GM21786 (cell line): ENCODE measurements around the gene FILIP1L.

Experiments
- ATAC-seq: cut with Tn5 transposase; IDR thresholded peaks from one replicate; pipeline ENCODE4 v1.9.1; 2021; ENCODE audit not compliant: unreplicated experiment

Gene FILIP1L

GRCh38 chr3:99981138-99981537 is 133.2 kb downstream of the FILIP1L start:
- no peak for ATAC-seq

- ATAC-seq: no peak
Measured at GRCh38 chr3:99980606-99981005, 133.7 kb downstream of the FILIP1L start.

GRCh38 chr3:99978221-99978620 is 136.1 kb downstream of the FILIP1L start:
- ATAC-seq: no peak

- ATAC-seq: no peak
Measured at GRCh38 chr3:99976584-99976983, 137.7 kb downstream of the FILIP1L start.

- ATAC-seq: no peak
Measured at GRCh38 chr3:99974989-99975388, 139.3 kb downstream of the FILIP1L start.

- ATAC-seq: no peak
Measured at GRCh38 chr3:99972380-99973104, 141.8 kb downstream of the FILIP1L start.

DNA sequence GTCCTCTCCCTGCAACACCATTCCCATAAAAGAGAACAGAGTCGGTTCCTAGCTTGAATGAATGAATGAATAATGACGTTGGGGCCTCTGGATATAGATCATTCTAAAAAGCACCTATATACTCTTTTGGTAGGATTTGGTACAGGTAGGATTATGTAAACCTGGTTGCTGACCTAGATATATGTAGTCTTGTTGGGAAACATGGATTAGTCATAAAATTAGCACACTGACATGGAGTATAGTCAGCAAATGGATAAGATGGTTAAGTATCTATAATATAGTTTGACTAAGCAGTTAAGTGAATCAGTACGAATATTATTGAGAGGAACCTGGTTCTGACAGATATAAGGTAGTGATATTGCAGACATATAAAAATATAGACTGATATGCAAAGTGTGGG is 142.5 kb downstream of the FILIP1L start:
- no peak for ATAC-seq

- ATAC-seq: peak; percentile 93
Measured at GRCh38 chr3:99970198-99970597, 144.1 kb downstream of the FILIP1L start.

- no peak for ATAC-seq
Measured at GRCh38 chr3:99969136-99969535, 145.2 kb downstream of the FILIP1L start.

DNA sequence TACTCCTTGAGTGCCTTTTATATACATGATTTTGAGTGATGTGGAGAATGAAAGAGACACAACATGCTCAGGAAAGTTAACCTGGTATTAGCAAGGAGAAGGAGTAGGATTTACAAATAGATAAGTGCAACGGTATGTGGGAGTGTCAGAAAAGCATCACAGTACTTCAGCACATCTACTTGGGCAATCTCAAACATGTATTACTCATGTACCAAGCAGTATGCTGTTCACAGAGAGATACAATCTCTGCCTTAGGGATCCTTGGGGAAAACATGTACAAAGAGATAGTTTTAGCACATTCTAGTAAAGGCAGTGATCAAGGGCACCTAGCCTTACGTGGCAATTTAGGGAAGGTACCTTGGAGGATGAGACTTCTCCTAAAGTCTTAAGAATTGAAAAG is 146.5 kb downstream of the FILIP1L start:
- ATAC-seq: no peak

DNA sequence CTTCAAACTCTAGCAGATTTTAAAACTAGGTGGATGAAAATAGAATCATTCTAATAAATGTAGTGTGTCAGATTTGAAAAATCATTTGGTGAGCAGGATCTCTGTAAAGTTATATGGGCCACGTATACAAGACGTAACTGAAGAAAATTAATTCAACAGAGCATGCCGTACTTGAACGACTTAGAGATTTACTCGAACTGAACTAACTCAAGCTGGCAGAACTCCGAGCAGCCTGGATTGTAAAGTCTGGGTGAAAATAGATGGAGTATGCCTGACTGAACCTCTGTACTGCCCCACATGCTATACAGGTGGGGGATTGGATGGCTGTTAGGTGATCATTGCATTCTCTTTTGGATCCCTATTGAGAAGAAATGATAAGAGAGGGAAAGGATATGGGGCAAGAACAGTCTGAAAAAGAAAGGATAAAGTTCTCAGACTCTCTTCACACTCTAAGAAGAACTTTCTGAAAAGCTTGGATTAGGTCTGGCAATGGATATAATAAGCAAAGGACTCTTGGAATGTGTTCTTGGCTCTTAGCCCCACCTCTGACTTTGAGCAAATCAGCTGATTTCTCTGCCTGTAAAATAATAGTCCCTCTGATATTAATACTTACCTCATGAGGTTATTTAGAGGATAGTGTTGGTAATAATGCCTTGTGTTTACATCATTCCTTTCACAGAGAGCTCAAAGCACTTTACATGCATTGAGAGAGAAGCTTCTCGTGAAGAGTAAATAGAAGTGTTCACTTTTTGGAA is 147.5 kb downstream of the FILIP1L start:
- no peak for ATAC-seq

DNA sequence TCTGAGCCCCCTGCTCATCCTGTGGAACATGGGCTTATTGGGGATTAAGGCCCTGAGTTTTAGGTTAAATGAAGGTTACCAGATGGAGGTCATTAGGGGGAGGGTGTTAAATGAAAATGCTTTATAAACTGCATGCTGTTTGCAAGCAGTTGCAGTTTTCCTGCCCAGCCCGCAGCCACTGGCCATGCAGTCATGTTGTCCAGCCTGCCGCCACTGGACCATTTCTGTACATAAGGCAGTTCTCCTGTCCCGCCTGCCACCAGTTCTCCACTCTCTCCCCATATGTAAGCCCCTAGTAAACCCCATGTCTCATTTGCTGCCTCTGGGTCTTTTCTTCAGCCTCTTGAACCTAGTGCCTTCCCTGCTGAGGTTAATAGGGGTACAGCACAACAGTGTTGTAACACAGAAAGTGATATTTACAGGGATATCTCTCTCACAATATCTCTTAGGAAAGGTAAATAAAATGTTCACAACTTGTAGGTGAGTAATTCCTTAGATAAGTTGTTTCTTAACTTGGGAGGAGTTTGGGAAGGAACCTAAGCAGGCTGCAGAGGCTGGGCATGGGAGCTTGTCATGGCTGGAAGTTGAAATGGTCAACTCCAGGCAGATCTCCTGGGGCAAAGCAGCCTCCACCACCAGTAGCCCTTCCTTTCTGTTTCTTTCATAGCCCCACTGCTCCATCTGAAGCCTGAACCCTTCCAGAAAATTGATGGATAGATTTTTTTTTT is 148.5 kb downstream of the FILIP1L start:
- no peak for ATAC-seq

DNA sequence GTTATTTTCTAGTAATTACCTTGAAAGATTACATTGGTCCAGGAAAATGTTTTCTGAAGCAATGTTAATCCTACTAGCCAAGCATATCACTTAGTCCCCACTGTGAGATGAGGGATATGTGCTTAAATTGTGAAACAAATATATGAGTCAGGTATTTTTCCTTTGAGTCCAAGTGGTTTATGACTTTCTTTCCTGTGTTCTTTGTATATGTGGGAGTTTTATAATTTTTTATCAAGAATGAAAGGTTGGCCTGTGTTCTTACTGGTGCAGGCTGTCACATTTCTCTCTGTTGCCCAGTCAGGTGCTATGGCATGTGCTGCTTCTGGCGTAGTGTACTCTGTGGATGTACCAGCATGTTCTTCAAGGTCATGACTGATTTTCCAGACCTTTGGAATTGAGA is 149.2 kb downstream of the FILIP1L start:
- ATAC-seq: no peak

GRCh38 chr3:99962703-99963102 is 151.6 kb downstream of the FILIP1L start:
- ATAC-seq: no peak

DNA sequence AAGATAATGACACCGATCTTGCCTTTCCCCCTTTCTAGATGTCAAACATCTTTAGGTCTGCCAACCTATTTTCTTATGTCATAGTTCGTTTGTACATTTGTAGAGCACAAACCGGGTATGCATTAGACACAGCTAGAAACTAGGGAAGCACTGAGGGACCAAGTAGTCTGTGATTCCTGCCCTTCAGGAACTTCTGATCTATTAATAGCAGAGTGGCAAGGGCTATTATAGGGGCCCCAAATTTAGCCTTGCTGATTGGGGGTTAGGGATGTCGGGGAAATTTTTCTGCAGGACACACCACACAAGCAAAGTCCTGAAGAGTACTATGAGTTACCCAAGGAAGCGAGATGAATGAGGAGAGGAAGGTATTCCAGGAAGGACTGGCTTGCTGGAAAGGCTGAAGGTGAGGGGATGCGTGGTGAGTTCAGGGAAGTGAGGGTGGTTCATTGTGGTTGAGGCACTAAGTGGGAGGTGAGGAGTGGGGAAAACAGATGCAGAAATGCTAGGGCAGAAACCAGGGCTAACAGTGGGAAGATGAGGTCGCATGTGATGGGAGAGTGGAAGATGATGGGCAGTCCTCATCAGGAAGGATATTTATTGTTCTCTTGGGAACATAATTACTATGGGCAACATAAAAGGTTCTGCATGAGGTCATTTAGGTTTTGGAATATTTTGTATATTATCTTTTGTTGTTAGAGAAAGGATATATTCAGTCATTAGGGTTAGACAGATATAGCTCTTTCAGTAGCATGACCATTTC is 152.4 kb downstream of the FILIP1L start:
- no peak for ATAC-seq

DNA sequence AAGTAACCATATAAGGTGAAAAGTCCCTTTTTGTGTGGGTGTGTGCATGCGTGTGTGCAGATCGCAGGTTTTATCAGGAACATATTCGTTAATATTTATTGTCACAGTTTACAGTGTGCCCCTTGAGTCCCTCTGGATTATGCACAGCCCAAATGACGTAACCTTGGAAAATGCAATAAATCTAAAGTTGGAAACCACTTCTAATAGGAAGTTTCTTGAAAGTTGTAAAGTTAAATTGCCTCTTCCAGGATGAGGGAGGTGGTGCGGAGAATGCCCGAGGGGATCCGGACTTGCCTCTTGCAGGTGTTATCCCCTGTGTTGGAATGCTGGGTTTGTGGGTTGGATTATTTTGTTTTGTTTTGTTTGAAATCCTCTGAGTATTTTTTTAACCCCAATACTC is 153.4 kb downstream of the FILIP1L start:
- ATAC-seq: no peak

- no peak for ATAC-seq
Measured at GRCh38 chr3:99960123-99960878, 154.0 kb downstream of the FILIP1L start.

- no peak for ATAC-seq
Measured at GRCh38 chr3:99958222-99958912, 155.9 kb downstream of the FILIP1L start.

DNA sequence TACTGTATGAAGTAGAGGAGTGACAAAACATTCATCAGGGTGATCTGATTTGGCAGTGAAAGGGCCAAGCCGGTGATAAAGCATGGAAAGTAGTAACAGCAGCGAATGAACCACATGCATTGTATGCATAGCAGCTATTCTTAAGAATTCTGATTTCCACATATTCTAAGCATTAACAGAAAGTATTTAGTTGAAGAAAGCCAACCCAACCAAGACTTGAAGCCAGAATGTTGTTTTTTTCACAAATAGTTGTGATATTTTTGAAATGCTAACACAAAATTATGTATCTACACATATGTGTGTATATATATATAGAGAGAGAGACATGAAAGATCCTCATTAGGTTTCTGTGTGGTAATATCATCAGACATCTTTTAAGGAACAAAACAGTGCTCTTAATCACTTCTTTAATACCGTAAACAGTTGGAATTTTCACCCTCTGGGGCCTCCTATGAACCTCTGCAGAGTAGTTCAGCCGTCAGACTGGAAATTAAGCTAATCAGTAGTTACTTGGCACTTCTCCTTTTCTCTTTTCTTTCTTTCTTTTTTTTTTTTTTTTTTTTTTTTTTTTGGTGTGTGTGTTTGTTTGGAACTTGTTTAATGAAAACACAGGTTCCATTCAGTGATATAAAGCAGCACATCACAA is 157.0 kb downstream of the FILIP1L start:
- ATAC-seq: no peak
